WERI-Rb-1 (cell line): ENCODE results near the gene FKBP8.
"Not testable (repeated sequence)": the region's sequence is repeated elsewhere in the genome, so short reads cannot be mapped to it uniquely, and the experiment has no call there.

Source experiments
- DNase-seq: peaks from one replicate; pipeline ENCODE4 v3.0.0-alpha.2; 2020
- H3K27ac ChIP-seq: fragments of 250-450 bp; sonication (Bioruptor Pico); 2 replicates; pipeline ENCODE4 v1.5.1; 2020; ENCODE audit warnings: mild to moderate bottlenecking, moderate library complexity
- H3K27me3 ChIP-seq: fragments of 250-450 bp; sonication (Bioruptor Pico); 2 replicates; pipeline ENCODE4 v1.5.1; 2021; ENCODE audit warnings: mild to moderate bottlenecking, low read depth, moderate library complexity; ENCODE audit not compliant: insufficient read depth, severe bottlenecking
- H3K36me3 ChIP-seq: fragments of 250-450 bp; sonication (Bioruptor Pico); 2 replicates; pipeline ENCODE4 v1.5.1; 2020; ENCODE audit warnings: mild to moderate bottlenecking, moderate library complexity
- H3K4me3 ChIP-seq: 2 replicates; pipeline ENCODE4 v1.5.1; 2011; ENCODE audit warnings: low read depth, mild to moderate bottlenecking, control low read depth, low read length
- H3K9me3 ChIP-seq: fragments of 250-450 bp; sonication (Bioruptor Pico); 2 replicates; pipeline ENCODE4 v1.5.1; 2021; ENCODE audit warnings: mild to moderate bottlenecking, moderate library complexity; ENCODE audit not compliant: severe bottlenecking
- CTCF ChIP-seq: IDR thresholded peaks from 2 replicates; pipeline ENCODE4 v1.5.1; 2011; ENCODE audit warnings: low read depth, mild to moderate bottlenecking, control low read depth, inconsistent platforms, low read length

The FKBP8 gene

DNA sequence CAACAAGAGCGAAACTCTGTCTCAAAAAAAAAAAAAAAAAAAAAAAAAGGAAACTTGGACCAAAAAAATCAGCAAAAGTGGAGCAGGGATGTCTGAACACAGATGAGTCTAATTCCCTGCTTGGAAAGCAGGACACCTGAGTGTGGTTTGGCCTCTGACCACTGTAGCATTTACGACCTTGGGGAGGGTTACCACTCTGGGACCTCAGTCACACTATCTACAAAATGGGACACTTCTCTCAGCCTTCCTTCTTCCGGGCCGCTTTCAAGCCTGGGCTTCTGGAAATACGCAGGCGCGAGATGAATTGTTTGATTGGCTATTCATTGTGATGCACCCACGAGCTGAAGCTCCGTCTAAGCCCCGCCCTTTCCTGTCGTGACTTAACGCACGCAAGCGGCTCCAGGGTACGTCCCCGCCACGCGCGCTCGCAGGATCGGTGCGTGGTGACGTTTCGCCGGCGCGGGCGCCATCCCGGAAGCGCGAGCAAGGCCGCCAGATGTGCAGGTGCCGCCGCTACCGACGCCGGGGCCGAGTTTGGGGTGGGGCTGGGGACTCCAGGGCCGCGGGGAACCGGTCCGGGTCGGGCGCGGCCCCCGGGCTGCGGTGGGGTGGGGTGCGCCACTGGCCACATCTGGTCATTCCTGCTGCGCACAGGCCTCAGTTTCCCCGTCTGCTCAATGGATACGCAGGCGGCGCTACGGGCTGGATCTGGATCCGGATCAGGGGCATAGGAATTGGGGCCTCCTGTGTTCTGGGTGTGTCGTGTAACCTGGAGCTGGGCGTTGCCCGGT is 14.2 kb upstream of the FKBP8 start, which contains the start of gene KXD1:
KXD1 (plus strand) TSS at position 460 of the 791 bp plus-strand sequence. CDS start 4,187 bp downstream, outside the sequence.
- peak within 1 kb of the TSS; percentile 69 for H3K4me3 ChIP-seq
- peak within 1 kb of the TSS; percentile 25 for H3K27ac ChIP-seq
- DNase-seq = peak; percentile 97
- no peaks in the 10 kb centered on the region for H3K9me3 ChIP-seq
- H3K36me3 ChIP-seq = peaks cover 9% of the 10 kb centered on the region
- H3K27me3 ChIP-seq = no peaks in the 10 kb centered on the region
- no peak for TF ChIP-seq CTCF

DNA sequence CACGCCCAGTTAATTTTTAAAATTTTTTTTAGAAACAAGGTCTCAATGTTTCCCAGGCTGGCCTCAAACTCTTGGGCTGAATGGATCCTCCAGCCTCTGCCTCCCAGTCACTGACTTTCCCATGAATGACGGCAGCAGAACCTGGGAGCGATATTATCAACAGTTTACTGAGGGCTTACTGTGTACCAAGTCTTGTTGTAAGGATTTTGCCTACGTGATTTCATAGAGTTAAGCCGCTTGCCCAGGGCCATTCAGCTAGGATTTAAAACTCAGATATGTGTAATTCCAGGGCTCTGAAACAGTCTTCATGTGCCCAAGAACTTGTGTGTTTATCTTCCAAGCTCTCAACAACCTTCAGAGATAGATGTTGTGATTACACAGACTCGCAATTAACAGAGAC is 8.3 kb upstream of the FKBP8 start:
- Histone ChIP-seq H3K27me3 (no peaks in the 10 kb centered on the region), H3K36me3 (no peaks in the 10 kb centered on the region), H3K4me3 (no peak overlapping the region), H3K9me3 (no peaks in the 10 kb centered on the region), H3K27ac (no peak overlapping the region)
- peak; percentile 34 for DNase-seq
- no peak for TF ChIP-seq CTCF

DNA sequence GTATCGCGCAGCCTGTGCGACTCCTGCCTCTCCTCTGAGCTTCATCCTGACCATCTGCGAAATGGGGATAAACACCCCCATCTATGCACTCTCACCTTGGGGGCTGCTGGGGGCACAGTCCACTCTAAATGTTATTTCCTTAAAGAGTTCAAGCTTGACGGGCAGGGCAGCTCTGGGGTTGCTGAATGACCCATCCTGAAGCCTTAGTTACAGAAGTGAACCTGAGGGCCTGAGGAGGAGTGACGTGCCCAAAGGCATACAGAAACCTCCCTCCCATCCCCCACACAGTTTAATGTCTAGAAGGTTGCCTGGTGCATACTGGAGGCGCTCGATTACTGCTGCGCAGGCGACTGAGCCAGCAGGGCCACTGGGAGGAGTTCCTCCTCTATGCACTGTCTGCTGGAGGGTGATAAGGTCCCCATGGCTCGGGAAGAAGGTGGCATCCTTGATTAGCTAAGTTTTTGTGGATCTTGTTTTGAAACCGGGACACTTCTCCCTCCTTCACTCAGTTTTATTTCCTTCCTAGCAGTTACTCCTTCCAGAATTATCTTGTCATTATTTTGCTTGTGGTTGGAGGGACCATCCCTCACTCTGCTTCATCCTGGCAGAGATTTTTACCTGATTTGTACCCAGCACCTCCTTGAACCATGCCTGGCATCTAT is 572 bp upstream of the FKBP8 start:
- peak; percentile 57 for DNase-seq
- Histone ChIP-seq H3K4me3 (peak overlapping the region; percentile 48), H3K27me3 (no peaks in the 10 kb centered on the region), H3K36me3 (peaks cover 24% of the 10 kb centered on the region), H3K9me3 (no peaks in the 10 kb centered on the region), H3K27ac (no peak overlapping the region)
- TF ChIP-seq CTCF = no peak

DNA sequence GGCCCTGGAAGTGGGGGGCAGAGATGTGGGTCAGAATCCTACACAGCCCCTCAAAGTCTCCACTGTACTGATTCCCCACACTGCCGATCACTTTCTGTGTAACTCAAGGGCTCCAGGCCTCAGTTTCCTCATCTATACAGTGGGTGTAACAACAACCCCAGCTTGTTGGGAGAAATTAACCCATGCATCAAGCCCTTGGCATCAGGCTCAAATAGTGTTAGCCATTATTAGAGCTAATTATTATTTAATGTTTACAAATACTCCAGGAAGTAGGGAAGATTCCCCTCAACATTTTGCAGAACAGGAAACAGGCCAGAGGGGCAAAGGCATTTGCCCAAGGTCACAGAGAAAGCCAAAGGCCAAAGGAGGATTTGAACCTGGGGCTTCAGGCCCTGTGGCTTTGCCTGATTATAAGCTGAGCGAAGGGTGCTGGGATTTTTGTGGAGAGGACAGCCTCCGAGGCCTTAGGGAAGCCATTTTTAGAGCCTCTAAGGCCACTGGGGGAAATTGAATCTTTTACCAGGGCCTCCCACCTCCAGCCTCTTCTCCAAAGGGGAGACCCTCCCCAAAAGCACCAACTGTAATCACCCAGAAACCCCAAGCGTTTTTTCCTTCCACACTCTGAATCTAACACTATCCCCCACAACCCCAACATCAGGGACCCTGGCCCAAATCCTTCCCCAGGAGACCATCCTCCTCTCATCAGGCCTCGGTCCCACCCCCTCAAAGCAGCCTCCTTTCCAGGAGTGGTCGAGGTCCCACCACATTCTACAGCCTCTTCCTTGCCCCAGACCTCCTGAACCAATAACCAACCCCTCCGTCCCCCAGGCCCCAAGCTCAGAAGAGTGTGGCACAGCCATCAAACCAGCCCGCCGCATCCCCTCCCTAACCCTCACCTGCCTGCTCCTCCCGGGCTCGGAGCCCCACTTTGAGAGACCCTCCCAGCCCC is 1.1 kb downstream of the FKBP8 start:
- Histone ChIP-seq H3K4me3 (peak overlapping the region; percentile 59), H3K36me3 (peaks cover 32% of the 10 kb centered on the region), H3K27ac (peak overlapping the region; percentile 53), H3K9me3 (no peaks in the 10 kb centered on the region), H3K27me3 (no peaks in the 10 kb centered on the region)
- TF ChIP-seq CTCF = no peak
- DNase-seq = no peak

- Histone ChIP-seq H3K4me3 (no peak overlapping the region), H3K9me3 (no peaks in the 10 kb centered on the region), H3K27me3 (no peaks in the 10 kb centered on the region), H3K27ac (no peak overlapping the region), H3K36me3 (peaks cover 41% of the 10 kb centered on the region)
- no peak for TF ChIP-seq CTCF
- no peak for DNase-seq
Measured at GRCh38 chr19:18541258-18541991, 1.9 kb downstream of the FKBP8 start.

DNA sequence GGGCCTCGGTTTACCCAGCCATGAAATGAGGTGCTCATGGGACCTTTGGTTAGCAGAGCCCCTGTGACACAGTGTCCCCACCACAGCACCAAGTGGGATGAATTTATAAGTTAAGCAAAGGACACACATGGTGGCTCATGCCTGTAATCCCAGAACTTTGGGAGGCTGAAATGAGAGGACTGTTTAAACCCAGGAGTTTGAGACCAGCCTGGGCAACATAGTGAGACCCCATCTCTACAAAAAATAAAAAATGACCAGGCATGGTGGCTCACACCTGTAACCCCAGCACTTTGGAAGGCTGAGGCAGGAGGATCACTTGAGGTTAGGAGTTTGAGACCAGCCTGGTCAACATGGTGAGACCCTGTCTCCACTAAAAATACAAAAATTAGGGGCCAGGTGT is 3.2 kb downstream of the FKBP8 start:
- not testable (repeated sequence) for H3K27me3 ChIP-seq, H3K9me3 ChIP-seq, H3K4me3 ChIP-seq, H3K27ac ChIP-seq, DNase-seq
- H3K36me3 ChIP-seq = peaks cover 49% of the 10 kb centered on the region
